Transverse colon (tissue), 4 donors: ENCODE results near the gene CD82.

Experiments
- CTCF ChIP-seq, 5 experiments: fragments of 200-600 bp in 3 of 5; fragments of 450-650 bp in 2 of 5; sonication (generic) in 3 of 5; IDR thresholded peaks; 1 replicate in 2 of 5; 2 replicates in 3 of 5; pipeline ENCODE4 v1.5.1; 2016 to 2017; ENCODE audit warnings: antibody characterized with exemption in 5 of 5, inconsistent platforms in 3 of 5, mild to moderate bottlenecking in 2 of 5, moderate library complexity in 1 of 5
- EP300 ChIP-seq: sonication (generic); formaldehyde crosslinking; IDR thresholded peaks from one replicate; pipeline ENCODE4 v1.6.1; 2017; ENCODE audit warnings: antibody characterized with exemption, low read depth
- POLR2A ChIP-seq: fragments of 450-650 bp; IDR thresholded peaks from one replicate; pipeline ENCODE4 v1.6.1; 2016; ENCODE audit warnings: antibody characterized with exemption, mild to moderate bottlenecking, moderate library complexity
- POLR2AphosphoS5 ChIP-seq, 3 donors: sonication (generic); formaldehyde crosslinking; IDR thresholded peaks; one replicate each; pipeline ENCODE4 v1.6.1; 2016; ENCODE audit warnings: antibody characterized with exemption in 3 of 3

GRCh38 chr11:44571871-44572270 lies 6.4 kb downstream of the CD82 start:
- TF ChIP-seq CTCF (IDR thresholded peaks at IDR 0.05) (no peak), POLR2A (no peak), EP300 (no peak), POLR2AphosphoS5 (IDR thresholded peaks at IDR 0.05) (no peak)
